Lower lobe of right lung (tissue), 2 donors: ENCODE results near the gene PARVG. TPM values are rescaled to one million over a fixed set of nuclear protein-coding genes. Genes with fewer than 3 reads are reported as not detected.

Source experiments
- ATAC-seq, 2 donors: fragments of 200-7000 bp; cut with Tn5 transposase; one replicate each; pipeline ENCODE4 v1.9.1; 2020 to 2022; ENCODE audit warnings: mild to moderate bottlenecking in 2 of 2, moderate library complexity in 2 of 2
- DNase-seq: peaks from one replicate; pipeline ENCODE4 v3.0.0-alpha.2; 2020
- H3K27ac ChIP-seq: fragments of 200-600 bp; one replicate; pipeline ENCODE4 v1.8.0; 2022
- H3K27me3 ChIP-seq: fragments of 200-600 bp; one replicate; pipeline ENCODE4 v1.8.0; 2022; ENCODE audit warnings: low read depth
- H3K36me3 ChIP-seq: fragments of 200-600 bp; one replicate; pipeline ENCODE4 v1.8.0; 2022; ENCODE audit warnings: mild to moderate bottlenecking
- H3K4me1 ChIP-seq: fragments of 200-600 bp; one replicate; pipeline ENCODE4 v1.8.0; 2022
- H3K4me3 ChIP-seq: fragments of 200-600 bp; one replicate; pipeline ENCODE4 v1.8.0; 2022; ENCODE audit warnings: mild to moderate bottlenecking
- H3K9me3 ChIP-seq: fragments of 200-600 bp; one replicate; pipeline ENCODE4 v1.8.0; 2022
- CTCF ChIP-seq: fragments of 200-600 bp; IDR thresholded peaks from one replicate; pipeline ENCODE4 v1.8.0; 2022; ENCODE audit warnings: antibody characterized with exemption, mild to moderate bottlenecking
- intact Hi-C: fragments of 100-400 bp; cut with DNase I; formaldehyde crosslinking; loops from one replicate; pipeline ENCODE4 v1.11.0; 2022
- total RNA-seq: library from RNA; stranded (reverse); fragmentation: NEBNext Ultra II Directional; extraction: Animal tissue kit (Norgen Biotek cat#: 25700); gene quantifications from one replicate; pipeline ENCODE4 v1.2.1, GENCODE V29; 2021
- donor health status: DM: no; HTN: yes; CAD: no; lungs with severe emphysema.

PARVG gene
- total RNA-seq, 1 donor from 2014 or later, result 96.2 TPM

- Histone ChIP-seq H3K9me3 (peaks cover 11% of the 10 kb centered on the region), H3K4me1 (no peaks in the 10 kb centered on the region), H3K27me3 (peaks cover 19% of the 10 kb centered on the region), H3K27ac (no peak overlapping the region), H3K4me3 (no peak overlapping the region), H3K36me3 (no peaks in the 10 kb centered on the region)
- intact Hi-C loops, result no loop called here
- ATAC-seq, result no peak
- no peak for TF ChIP-seq CTCF
- no peak for DNase-seq
Measured at GRCh38 chr22:44245438-44245837, 64.7 kb downstream of the PARVG start.

DNA sequence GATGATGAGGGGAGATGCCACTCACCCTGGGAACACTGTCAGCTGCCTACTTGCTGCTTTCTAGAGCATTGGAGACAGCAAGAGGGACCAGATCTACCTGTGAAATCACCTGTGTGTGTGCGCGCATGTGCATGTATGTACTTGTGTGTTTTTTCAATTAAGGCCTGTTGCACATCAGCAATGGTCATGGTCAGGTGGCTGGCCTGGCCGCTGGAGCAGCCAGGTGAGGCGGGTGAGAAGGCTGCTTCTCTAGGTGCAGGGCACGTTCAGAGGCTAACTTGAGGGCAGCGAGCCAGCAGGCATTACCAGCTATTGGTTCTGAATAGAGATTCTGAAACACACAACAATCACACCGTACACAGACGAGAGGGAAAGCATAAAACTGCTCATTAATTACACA is 65.1 kb downstream of the PARVG start:
- intact Hi-C loops, result no loop called here
- no peak for ATAC-seq
- no peaks in the 10 kb centered on the region for H3K4me1 ChIP-seq
- no peak for TF ChIP-seq CTCF
- H3K36me3 ChIP-seq, result no peaks in the 10 kb centered on the region
- peaks cover 19% of the 10 kb centered on the region for H3K27me3 ChIP-seq
- no peak overlapping the region for H3K27ac ChIP-seq
- DNase-seq, result no peak
- H3K4me3 ChIP-seq, result no peak overlapping the region
- peaks cover 15% of the 10 kb centered on the region for H3K9me3 ChIP-seq

GRCh38 chr22:44246615-44247326 is 66.0 kb downstream of the PARVG start:
- Histone ChIP-seq H3K9me3 (peaks cover 15% of the 10 kb centered on the region), H3K4me1 (no peaks in the 10 kb centered on the region), H3K27me3 (peaks cover 19% of the 10 kb centered on the region), H3K4me3 (no peak overlapping the region), H3K27ac (no peak overlapping the region), H3K36me3 (no peaks in the 10 kb centered on the region)
- no peak for DNase-seq
- intact Hi-C loops, result no loop called here
- TF ChIP-seq CTCF, result no peak
- no peak for ATAC-seq

DNA sequence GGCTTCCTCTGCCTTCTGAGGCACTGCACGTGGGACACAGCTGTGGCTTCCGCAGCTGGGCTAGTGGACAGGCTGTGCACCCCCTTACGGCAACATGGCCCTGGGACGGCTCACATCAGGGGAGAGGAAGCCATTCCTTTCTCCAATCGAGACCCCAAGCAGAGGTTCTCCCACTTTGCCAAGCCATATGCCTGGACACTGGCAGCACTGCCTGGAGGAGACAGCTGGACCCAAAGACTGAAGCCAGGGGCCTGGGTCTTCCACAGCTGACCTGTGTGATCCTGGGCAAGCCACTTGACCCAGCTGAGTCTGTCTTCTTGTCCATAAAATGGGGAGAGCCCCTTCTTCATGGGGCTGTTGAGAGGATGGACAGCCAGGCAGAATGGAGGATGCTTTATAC is 66.6 kb downstream of the PARVG start:
- Histone ChIP-seq H3K4me3 (no peak overlapping the region), H3K36me3 (no peaks in the 10 kb centered on the region), H3K27me3 (peaks cover 19% of the 10 kb centered on the region), H3K4me1 (no peaks in the 10 kb centered on the region), H3K9me3 (peaks cover 15% of the 10 kb centered on the region), H3K27ac (no peak overlapping the region)
- ATAC-seq, result no peak
- no peak for DNase-seq
- intact Hi-C loops, result no loop called here
- TF ChIP-seq CTCF, result no peak

GRCh38 chr22:44247923-44248892 is 67.5 kb downstream of the PARVG start:
- no peaks in the 10 kb centered on the region for H3K36me3 ChIP-seq
- H3K9me3 ChIP-seq, result peaks cover 15% of the 10 kb centered on the region
- TF ChIP-seq CTCF, result no peak
- DNase-seq, result no peak
- ATAC-seq, result no peak
- peaks cover 14% of the 10 kb centered on the region for H3K27me3 ChIP-seq
- no peaks in the 10 kb centered on the region for H3K4me1 ChIP-seq
- intact Hi-C loops, result no loop called here
- H3K27ac ChIP-seq, result no peak overlapping the region
- no peak overlapping the region for H3K4me3 ChIP-seq
